M059J (cell line): ENCODE results near the gene COX6B1. TPM values are rescaled to one million over a fixed set of nuclear protein-coding genes. Genes with fewer than 3 reads are reported as not detected.
"Not testable (repeated sequence)": the region's sequence is repeated elsewhere in the genome, so short reads cannot be mapped to it uniquely, and the experiment has no call there.

Experiments used
- DNase-seq: peaks from one replicate; pipeline ENCODE4 v3.0.0-alpha.2; 2012; ENCODE audit warnings: low read depth
- total RNA-seq: library from RNA; depleted of rRNA; stranded (reverse); fragments of >200 nt; shearing (Covaris generic); gene quantifications from 2 replicates; pipeline ENCODE4 v1.2.3, GENCODE V29; 2014

Gene COX6B1
- total RNA-seq, 1 experiment from 2014 or later = 635 TPM

GRCh38 chr19:35633727-35634440, 14.2 kb upstream of the COX6B1 start:
- no peak for DNase-seq

- DNase-seq = no peak
Measured at GRCh38 chr19:35636651-35637050, 11.5 kb upstream of the COX6B1 start.

GRCh38 chr19:35637165-35637564, 11.0 kb upstream of the COX6B1 start:
- DNase-seq = no peak

- DNase-seq = no peak
Measured at GRCh38 chr19:35639321-35639639, 8.8 kb upstream of the COX6B1 start.

GRCh38 chr19:35639863-35640262, 8.3 kb upstream of the COX6B1 start:
- DNase-seq = no peak

GRCh38 chr19:35641515-35642151, 6.5 kb upstream of the COX6B1 start, which contains the start of gene ETV2:
Gene ETV2, plus strand, starts transcription at chr19:35641745. Its CDS starts 716 bp downstream, at chr19:35642461.
- no peak for DNase-seq

GRCh38 chr19:35642312-35642711, 5.8 kb upstream of the COX6B1 start:
- DNase-seq = peak; percentile 29

GRCh38 chr19:35642798-35643254, 5.3 kb upstream of the COX6B1 start:
- no peak for DNase-seq

- peak; percentile 84 for DNase-seq
Measured at GRCh38 chr19:35643255-35644205, 4.6 kb upstream of the COX6B1 start.

- DNase-seq = peak; percentile 95
Measured at GRCh38 chr19:35644206-35644986, 3.7 kb upstream of the COX6B1 start.

GRCh38 chr19:35644987-35645679, 3.0 kb upstream of the COX6B1 start:
- DNase-seq = peak; percentile 60

- DNase-seq = no peak
Measured at GRCh38 chr19:35645680-35646511, 2.2 kb upstream of the COX6B1 start.

GRCh38 chr19:35650581-35650980, 2.5 kb downstream of the COX6B1 start:
- DNase-seq = no peak

- DNase-seq = not testable (repeated sequence)
Measured at GRCh38 chr19:35654828-35655227, 6.7 kb downstream of the COX6B1 start.

- DNase-seq = no peak
Measured at GRCh38 chr19:35655600-35655999, 7.5 kb downstream of the COX6B1 start.

- DNase-seq = no peak
Measured at GRCh38 chr19:35656700-35657099, 8.6 kb downstream of the COX6B1 start.

GRCh38 chr19:35657904-35658700, 10.0 kb downstream of the COX6B1 start:
- DNase-seq = peak; percentile 36

- DNase-seq = no peak
Measured at GRCh38 chr19:35661995-35662340, 13.8 kb downstream of the COX6B1 start.

GRCh38 chr19:35663981-35664380, 15.9 kb downstream of the COX6B1 start:
- DNase-seq = no peak
